Activated naive CD8-positive, alpha-beta T cell treated with anti-CD3 and anti-CD28 coated beads for 36 hours (primary cell): ENCODE results near the gene ZNF407. TPM values are rescaled to one million over a fixed set of nuclear protein-coding genes. Genes with fewer than 3 reads are reported as not detected.
A peak's percentile ranks its signal among the peaks of the same experiment; 100 is the strongest.

Experiments
- DNase-seq: peaks from one replicate; pipeline ENCODE4 v3.0.0; 2021
- H3K27ac Mint-ChIP-seq: one replicate; pipeline ENCODE4 v1.8.0; 2022; ENCODE audit warnings: mild to moderate bottlenecking, moderate library complexity, mixed read lengths
- H3K27me3 Mint-ChIP-seq: one replicate; pipeline ENCODE4 v1.8.0; 2022; ENCODE audit warnings: mild to moderate bottlenecking, mixed read lengths
- H3K36me3 Mint-ChIP-seq: one replicate; pipeline ENCODE4 v1.8.0; 2021; ENCODE audit warnings: mild to moderate bottlenecking, mixed read lengths
- H3K4me1 Mint-ChIP-seq: one replicate; pipeline ENCODE4 v1.8.0; 2021; ENCODE audit warnings: mixed read lengths
- H3K4me3 Mint-ChIP-seq: one replicate; pipeline ENCODE4 v1.8.0; 2022; ENCODE audit warnings: mild to moderate bottlenecking, moderate library complexity, mixed read lengths
- H3K9me3 Mint-ChIP-seq: one replicate; pipeline ENCODE4 v1.8.0; 2022; ENCODE audit warnings: mixed read lengths
- total RNA-seq, 2 experiments: library from RNA; stranded (reverse); gene quantifications; one replicate each; pipeline ENCODE4 v1.2.3, GENCODE V29; 2021

Gene ZNF407
- total RNA-seq, 2 experiments from 2014 or later = 9.6 to 10.3 TPM

DNA sequence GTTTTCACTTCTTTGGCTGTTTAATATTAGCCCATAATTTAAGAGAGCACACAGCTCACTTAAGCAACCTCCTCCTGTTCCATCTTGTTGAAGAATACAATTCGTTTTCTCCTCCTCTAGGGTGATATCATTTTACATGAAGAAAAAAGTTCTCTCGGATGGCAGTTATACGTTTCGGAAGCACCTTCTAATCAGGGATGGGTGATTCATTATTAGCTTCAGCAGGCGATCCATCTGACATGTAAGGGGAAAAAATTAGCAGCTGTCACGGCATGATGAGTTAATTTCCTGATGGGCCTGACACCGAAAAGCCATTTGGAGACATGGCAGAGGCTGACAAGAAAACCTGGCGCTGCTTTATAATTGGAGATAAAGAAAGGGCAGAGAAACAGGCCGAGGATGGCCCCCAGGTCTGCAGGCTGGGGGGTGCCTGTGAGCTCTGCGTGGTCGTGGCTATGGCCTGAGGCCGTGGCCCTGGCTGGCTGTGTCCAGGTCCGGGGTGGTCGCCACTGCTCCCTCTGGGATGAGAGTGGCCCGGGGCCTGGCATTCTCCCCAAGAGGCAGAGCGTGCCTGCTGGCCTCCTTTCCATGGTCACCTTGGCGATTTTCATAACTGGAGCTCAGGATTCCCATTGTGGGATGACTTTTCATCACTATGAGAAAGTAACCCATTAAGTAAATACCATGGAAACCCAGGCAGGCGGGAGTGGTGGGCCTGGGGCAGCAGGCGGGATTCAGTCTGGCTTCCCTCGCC lies 471.2 kb downstream of the ZNF407 start:
- H3K27ac Mint-ChIP-seq = no peak overlapping the region
- no peaks in the 10 kb centered on the region for H3K9me3 Mint-ChIP-seq
- no peak overlapping the region for H3K4me3 Mint-ChIP-seq
- H3K36me3 Mint-ChIP-seq = peaks cover 11% of the 10 kb centered on the region
- no peaks in the 10 kb centered on the region for H3K27me3 Mint-ChIP-seq
- H3K4me1 Mint-ChIP-seq = peaks cover 25% of the 10 kb centered on the region
- no peak for DNase-seq

DNA sequence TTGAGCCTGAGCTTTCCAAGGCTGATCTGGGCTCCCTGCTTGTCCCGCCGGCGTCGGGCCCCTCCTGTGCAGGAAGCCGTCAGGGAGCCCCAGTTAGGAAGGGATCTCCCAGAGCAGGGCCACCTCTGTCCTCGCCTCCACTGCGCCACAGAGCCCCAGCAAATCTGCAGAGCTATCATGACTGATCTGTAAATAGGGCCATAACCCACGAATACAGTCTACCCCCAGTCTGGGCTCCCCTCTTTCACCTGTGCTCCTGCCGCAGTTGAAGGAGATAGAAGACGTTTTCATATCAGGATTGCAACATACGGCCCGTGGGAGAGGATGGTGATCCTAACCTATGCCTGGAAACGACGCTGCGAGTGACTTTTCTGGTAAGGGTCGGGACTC lies 472.6 kb downstream of the ZNF407 start:
- H3K36me3 Mint-ChIP-seq = peaks cover 19% of the 10 kb centered on the region
- peak overlapping the region; percentile 97 for H3K27ac Mint-ChIP-seq
- peak overlapping the region; percentile 80 for H3K4me3 Mint-ChIP-seq

DNA sequence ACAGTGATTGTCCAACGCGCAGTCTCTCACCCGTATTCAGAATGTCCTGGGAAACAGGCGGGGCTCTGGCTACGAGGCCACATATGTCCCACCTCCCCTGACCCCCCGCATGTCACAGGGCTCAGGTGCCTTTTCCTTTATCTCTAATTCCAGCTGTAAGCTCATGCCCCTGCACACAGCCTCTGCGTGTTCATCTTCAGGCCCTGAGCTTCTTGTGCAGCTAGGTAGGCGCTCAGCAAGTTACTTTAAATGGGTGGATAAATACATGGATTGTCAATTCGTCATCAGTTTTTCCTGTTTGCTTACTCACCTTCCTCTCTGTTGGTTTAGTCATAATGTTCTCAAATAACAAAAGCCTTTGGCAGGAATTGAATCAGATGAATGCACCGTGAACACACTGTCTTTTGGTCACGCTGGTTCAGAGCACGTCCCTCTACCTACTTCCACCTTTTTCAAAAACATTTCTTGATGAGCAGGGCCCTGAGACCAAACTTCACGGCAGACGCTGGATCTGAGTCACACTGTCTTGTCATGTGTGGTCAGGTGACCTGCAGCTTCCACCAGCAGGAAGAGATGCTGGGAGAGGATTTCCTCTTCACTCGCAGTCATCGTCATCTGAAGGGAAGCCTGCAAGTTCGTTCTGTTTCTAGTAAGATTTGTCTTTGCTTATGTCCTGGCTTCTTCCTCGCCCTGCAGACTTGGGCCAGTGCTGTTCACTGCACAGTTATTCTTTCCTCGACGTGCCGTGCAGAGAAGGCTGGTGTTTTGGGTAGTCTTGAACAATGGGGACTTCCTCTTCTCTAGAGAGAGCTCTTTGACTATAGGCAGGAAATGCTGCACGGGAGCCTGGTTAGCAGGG lies 473.2 kb downstream of the ZNF407 start:
- peaks cover 25% of the 10 kb centered on the region for H3K4me1 Mint-ChIP-seq
- peak overlapping the region; percentile 80 for H3K4me3 Mint-ChIP-seq
- peaks cover 6% of the 10 kb centered on the region for H3K9me3 Mint-ChIP-seq
- DNase-seq = peak; percentile 62
- H3K36me3 Mint-ChIP-seq = peaks cover 22% of the 10 kb centered on the region
- H3K27ac Mint-ChIP-seq = peak overlapping the region; percentile 97
- H3K27me3 Mint-ChIP-seq = no peaks in the 10 kb centered on the region

More for the DNA sequence above, 472.6 kb downstream of the ZNF407 start:
- no peak for DNase-seq
- Mint-ChIP-seq H3K4me1 (peaks cover 25% of the 10 kb centered on the region), H3K27me3 (no peaks in the 10 kb centered on the region), H3K9me3 (peaks cover 5% of the 10 kb centered on the region)

DNA sequence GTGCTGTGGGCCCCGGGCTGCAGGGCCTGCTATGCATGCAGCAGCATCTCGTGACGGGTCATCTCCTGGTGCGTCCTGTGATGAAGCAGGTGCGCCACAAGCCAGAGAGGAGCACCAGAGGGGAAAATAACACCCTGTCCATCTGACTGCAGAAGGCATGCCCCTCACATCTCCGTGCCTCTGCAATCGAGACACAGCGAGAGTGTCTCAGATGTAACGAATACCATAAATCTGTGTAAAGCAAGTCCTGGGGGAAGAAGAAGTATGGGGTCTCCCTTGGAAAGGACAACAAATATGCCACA lies 473.8 kb downstream of the ZNF407 start:
- Mint-ChIP-seq H3K4me3 (peak overlapping the region; percentile 80), H3K9me3 (peaks cover 9% of the 10 kb centered on the region), H3K27ac (peak overlapping the region; percentile 97), H3K36me3 (peaks cover 26% of the 10 kb centered on the region), H3K27me3 (no peaks in the 10 kb centered on the region), H3K4me1 (peaks cover 25% of the 10 kb centered on the region)
- no peak for DNase-seq

DNA sequence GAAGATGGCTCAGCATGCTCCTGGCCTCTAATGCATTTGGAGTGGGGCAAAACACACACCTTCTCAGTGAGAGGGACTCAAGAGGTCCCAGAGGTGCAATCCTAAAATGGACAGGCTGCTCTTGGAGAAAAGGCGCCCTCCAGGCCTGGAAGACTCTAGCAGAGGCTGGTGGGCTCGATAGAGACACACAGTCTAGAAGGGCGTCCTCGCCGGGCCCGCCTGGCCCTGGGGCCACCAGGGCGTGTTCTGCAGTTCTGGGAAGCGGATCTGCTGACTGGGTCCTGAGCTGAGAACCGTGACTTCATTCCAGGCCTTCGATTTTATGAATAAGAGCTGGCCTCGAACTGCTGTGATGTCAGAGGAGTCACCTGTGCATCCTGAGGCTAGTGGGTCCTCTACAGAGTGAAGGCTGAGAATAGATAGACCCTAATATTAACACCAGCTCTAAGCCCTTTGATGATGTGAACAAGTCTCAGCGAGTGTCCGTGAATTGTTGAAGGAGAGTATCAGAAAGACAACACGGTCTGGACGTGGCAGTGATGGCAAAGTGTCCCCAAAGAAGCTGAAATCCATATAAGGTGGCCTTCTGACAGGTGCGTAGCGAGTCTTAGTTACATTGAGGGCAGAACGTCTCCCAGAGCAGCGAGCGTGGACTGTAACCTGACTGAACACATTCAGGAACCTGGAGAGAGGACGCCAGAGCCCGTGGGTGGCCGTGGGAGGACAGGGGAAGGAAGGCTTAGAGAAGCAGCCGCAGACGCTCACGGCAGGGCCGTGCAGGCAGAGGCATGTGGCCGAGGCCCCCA lies 474.4 kb downstream of the ZNF407 start:
- no peaks in the 10 kb centered on the region for H3K27me3 Mint-ChIP-seq
- no peak for DNase-seq
- H3K9me3 Mint-ChIP-seq = peaks cover 11% of the 10 kb centered on the region
- no peak overlapping the region for H3K27ac Mint-ChIP-seq
- peak overlapping the region; percentile 80 for H3K4me3 Mint-ChIP-seq
- H3K36me3 Mint-ChIP-seq = peaks cover 28% of the 10 kb centered on the region
- H3K4me1 Mint-ChIP-seq = peaks cover 23% of the 10 kb centered on the region

DNA sequence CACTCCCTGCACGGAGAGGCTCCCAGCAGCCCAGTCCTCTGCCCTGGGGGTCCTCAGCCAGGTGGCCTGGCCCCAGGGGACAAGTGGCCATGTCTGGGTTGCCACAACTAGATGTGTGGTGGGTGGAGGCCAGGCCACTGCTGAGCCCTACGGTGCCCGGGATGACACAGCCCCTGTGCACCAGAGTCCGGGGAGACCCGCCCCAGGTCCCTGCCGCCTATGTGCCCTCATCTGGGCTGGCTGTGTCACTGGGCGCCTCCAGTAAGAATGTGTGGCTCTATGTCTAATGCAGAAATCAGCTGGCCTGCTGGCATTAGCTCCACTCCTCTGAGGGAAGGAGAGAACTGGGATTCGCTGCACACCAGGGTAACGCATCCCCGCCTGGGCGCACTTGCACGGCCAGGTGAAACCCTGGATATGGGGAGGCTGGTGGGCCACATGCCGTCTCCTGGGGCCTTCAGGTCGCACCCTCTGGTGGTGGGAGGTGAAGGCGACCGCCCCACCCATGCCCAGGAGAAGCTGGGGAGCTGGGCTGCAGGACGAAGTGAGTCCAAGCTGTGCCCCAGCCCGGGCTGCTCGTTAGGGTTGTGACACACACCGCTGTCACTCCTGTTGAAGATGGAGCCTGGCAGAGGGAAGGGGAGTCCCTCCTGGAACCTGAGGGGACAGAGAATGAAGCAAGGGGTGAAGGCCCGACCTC lies 475.2 kb downstream of the ZNF407 start:
- H3K4me1 Mint-ChIP-seq = peaks cover 23% of the 10 kb centered on the region
- no peak overlapping the region for H3K27ac Mint-ChIP-seq
- no peak overlapping the region for H3K4me3 Mint-ChIP-seq
- H3K36me3 Mint-ChIP-seq = peaks cover 28% of the 10 kb centered on the region
- DNase-seq = no peak
- no peaks in the 10 kb centered on the region for H3K27me3 Mint-ChIP-seq
- peaks cover 15% of the 10 kb centered on the region for H3K9me3 Mint-ChIP-seq

DNA sequence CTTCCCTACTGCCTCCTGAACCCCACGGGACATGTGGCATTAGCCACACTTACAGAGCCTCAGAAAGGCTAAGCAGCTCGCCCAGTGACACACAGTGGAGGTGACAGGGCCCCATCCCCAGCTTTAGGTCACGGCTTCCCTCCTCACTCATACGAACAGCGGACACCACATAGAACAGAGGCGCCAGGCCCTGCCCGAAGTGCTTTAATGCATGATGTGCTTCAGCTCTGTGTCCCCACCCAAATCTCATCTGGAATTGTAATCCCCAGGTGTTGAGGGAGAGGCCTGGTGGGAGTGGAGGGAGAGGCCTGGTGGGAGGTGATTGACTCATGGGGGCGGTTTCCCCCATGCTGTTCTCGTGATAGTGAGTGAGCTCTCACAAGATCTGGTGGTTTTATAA lies 476.0 kb downstream of the ZNF407 start:
- H3K4me1 Mint-ChIP-seq = peaks cover 23% of the 10 kb centered on the region
- peaks cover 18% of the 10 kb centered on the region for H3K9me3 Mint-ChIP-seq
- no peak overlapping the region for H3K27ac Mint-ChIP-seq
- DNase-seq = no peak
- peaks cover 28% of the 10 kb centered on the region for H3K36me3 Mint-ChIP-seq
- H3K4me3 Mint-ChIP-seq = no peak overlapping the region
- H3K27me3 Mint-ChIP-seq = no peaks in the 10 kb centered on the region

DNA sequence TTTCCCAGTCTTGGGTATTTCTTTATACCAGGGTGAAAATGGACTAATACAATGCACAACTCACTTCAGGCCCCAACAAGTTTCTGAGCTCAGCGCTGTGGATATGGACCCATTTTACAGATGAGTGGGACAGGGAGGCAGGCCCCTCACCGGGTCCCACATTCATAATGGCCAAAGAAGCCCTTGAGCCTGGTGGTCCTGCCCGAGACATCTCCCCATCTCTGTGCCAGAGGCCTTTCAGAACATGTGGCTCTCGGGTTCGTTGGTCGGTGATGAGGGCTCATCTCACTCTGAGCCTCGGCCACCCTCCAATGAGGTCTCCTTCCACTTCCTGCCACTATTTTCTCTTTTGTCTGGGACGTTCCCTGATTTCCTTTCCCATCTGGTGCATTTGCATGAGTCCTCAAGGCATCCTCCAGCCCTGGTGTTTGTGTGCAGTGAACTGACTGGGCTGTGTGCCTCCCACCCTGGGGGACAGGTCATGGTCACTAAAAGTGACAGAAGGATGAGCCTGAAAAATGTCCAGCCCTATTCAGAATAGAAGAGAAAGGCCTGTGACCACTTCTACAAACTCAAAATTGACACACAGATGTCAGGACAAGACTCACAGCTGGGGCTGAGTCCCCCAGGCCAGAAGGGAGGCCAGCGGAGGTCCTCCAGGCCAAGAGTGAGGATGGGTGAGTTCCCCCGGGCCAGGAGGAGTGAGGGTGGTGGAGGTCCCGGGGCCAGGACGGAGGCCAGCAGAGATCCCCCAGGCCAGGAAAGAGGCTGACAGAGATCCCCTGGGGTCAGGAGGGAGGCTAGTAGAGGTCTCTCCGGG lies 476.7 kb downstream of the ZNF407 start:
- Mint-ChIP-seq H3K27ac (no peak overlapping the region), H3K27me3 (no peaks in the 10 kb centered on the region), H3K9me3 (peaks cover 25% of the 10 kb centered on the region), H3K4me3 (no peak overlapping the region), H3K4me1 (peaks cover 23% of the 10 kb centered on the region), H3K36me3 (peaks cover 28% of the 10 kb centered on the region)
- DNase-seq = no peak

DNA sequence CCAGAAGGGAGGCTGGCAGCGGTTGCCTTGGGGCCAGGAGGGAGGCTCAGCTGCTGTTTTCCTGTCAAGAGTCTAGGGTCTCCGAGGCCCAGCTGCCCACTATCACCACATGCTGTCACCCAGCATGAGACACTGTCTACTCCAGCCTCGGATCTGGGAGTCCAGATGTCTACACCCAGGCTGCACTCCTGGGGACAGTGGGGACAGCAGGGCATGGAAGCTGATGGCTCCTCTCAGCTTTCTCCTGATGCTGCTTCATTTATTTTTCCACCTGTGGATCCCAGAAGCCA lies 477.3 kb downstream of the ZNF407 start:
- Mint-ChIP-seq H3K27ac (no peak overlapping the region), H3K36me3 (peaks cover 28% of the 10 kb centered on the region), H3K4me1 (peaks cover 19% of the 10 kb centered on the region), H3K9me3 (peaks cover 25% of the 10 kb centered on the region), H3K27me3 (no peaks in the 10 kb centered on the region), H3K4me3 (no peak overlapping the region)
- DNase-seq = no peak

DNA sequence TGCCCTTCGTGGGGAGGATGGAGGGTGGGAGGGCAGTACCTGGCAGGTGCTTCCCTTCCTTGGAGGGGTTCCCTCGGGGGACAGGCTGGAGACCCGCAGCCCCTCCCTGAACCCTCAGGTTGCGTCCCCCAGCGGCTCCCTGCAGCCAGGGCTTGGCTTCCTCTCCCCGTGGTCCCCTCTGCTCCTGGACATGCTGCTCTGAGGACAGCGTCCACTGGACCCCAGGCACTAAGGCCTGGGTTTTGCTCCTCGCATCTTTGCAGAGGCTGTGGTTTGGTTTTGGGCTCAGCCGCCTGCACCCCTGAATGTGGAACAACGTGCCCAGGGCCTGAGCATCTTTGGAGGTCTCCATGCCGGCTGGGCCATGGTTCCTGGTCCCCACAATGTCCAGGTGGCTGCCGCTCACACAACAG lies 477.8 kb downstream of the ZNF407 start:
- Mint-ChIP-seq H3K9me3 (peaks cover 25% of the 10 kb centered on the region), H3K4me1 (peaks cover 15% of the 10 kb centered on the region), H3K36me3 (peaks cover 28% of the 10 kb centered on the region), H3K4me3 (no peak overlapping the region), H3K27me3 (no peaks in the 10 kb centered on the region), H3K27ac (no peak overlapping the region)
- DNase-seq = no peak

DNA sequence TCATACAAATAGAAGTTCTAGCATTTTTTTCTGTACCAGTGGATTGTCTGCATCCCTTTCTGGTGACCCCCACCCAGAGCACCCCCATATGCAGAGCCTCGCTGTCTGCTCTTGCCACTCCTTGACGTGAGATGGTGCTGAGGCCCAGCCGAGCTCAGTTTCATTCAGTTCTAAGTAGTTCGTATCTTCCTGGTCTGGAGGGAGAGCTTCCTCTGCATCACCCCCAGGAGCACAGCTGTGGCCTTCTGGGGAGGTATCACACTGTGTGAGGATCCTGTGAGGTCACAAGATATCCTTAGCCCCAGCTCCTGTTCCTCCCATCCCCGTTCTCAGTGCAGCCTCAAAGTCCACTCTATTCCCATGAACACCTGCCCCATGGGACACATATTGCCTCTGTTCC lies 478.6 kb downstream of the ZNF407 start:
- Mint-ChIP-seq H3K27ac (no peak overlapping the region), H3K36me3 (peaks cover 28% of the 10 kb centered on the region), H3K27me3 (no peaks in the 10 kb centered on the region), H3K4me1 (peaks cover 6% of the 10 kb centered on the region), H3K9me3 (peaks cover 25% of the 10 kb centered on the region), H3K4me3 (no peak overlapping the region)
- no peak for DNase-seq

DNA sequence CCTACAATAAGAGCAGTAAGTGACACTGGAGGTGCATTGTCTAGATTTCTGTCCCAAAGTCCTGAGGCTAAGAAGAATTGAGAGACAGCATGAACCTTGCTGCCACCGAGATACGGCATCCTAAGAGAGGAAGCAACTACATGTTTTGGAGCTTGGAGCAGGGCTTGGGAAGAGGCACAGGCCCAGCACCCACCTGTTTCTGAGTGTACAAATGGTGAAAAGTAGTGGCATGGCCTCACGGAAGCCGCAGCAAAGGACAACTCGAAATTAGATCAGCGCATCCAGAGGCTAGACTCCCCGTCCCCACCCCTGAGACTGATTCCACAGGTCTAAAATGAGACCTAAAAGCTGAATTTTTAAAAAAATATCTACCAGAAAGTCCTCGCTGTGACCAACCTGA lies 483.8 kb downstream of the ZNF407 start:
- DNase-seq = no peak
- H3K4me1 Mint-ChIP-seq = no peaks in the 10 kb centered on the region
- peaks cover 1% of the 10 kb centered on the region for H3K36me3 Mint-ChIP-seq
- no peak overlapping the region for H3K27ac Mint-ChIP-seq
- H3K9me3 Mint-ChIP-seq = peaks cover 15% of the 10 kb centered on the region
- H3K4me3 Mint-ChIP-seq = no peak overlapping the region
- H3K27me3 Mint-ChIP-seq = no peaks in the 10 kb centered on the region

DNA sequence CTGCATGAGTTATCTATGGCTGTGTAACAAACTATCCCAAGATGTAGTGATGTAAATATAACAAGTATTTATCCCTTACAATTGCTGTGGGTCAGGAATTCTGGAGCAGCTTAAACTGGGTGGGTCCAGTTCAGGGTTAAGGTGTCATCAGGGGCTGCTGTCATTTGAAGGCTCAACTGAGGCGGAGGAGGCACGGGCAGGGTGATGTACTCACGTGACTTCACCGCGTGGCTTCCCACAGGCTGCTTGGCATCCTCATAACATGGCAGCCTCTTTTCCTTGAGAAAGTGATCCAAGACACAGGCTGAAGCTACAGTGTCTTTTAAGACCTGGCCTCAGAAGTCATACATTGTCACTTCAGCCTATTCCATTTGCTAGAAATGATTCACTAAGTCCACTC lies 485.5 kb downstream of the ZNF407 start:
- H3K4me1 Mint-ChIP-seq = no peaks in the 10 kb centered on the region
- H3K27ac Mint-ChIP-seq = no peak overlapping the region
- H3K36me3 Mint-ChIP-seq = no peaks in the 10 kb centered on the region
- no peak overlapping the region for H3K4me3 Mint-ChIP-seq
- H3K27me3 Mint-ChIP-seq = no peaks in the 10 kb centered on the region
- H3K9me3 Mint-ChIP-seq = peaks cover 8% of the 10 kb centered on the region
- no peak for DNase-seq

DNA sequence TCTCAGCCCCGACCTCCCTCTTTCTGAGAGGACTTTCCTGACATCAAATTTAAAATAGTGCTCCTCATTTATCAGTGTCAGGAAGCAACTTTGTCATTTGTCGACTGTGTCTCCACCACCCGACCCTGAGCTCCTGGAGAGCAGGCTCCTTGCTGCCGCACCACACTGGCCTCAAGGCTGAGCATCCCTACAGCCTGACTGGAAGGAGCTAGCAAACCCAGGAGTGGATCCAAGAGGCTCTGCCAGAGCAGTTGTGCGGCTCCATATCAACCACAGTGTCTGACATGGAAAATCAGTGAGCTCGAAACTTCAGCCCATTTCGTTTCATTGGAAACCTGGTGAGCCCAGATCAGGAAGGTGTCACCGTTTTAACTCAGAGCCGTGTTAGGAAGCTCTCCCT lies 486.1 kb downstream of the ZNF407 start:
- no peak overlapping the region for H3K27ac Mint-ChIP-seq
- no peaks in the 10 kb centered on the region for H3K4me1 Mint-ChIP-seq
- no peak overlapping the region for H3K4me3 Mint-ChIP-seq
- no peak for DNase-seq
- H3K36me3 Mint-ChIP-seq = no peaks in the 10 kb centered on the region
- H3K9me3 Mint-ChIP-seq = peaks cover 6% of the 10 kb centered on the region
- no peaks in the 10 kb centered on the region for H3K27me3 Mint-ChIP-seq
